ENCODE measurements around the gene CTDSPL. TPM values are rescaled to one million over a fixed set of nuclear protein-coding genes. Genes with fewer than 3 reads are reported as not detected.

The CTDSPL gene
- total and polyA plus RNA-seq, 2 of the 13 experiments (the other 11 are each of a cell fraction or from before 2014, with no cell fraction given), result 26.1 to 142 TPM

DNA sequence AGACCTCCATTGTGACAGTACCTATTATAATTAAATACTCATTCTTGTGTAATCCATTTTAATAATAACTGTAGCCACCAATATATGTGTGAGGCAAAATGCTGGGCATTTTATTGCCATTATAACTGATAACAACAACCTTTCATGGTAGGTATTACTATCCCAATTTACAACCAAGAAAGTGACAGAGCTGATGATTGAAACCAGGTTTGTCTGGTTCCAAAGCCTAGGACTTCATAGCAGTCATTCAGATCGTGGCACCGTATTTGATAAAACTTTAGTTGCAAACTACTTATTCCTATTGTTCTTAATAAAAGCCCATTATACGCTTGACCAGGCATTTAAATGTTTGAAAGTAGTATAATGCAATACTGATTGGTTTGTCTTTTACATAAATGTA lies 102.5 kb downstream of the CTDSPL start (continued):
- TF ChIP-seq, protein P1, sequence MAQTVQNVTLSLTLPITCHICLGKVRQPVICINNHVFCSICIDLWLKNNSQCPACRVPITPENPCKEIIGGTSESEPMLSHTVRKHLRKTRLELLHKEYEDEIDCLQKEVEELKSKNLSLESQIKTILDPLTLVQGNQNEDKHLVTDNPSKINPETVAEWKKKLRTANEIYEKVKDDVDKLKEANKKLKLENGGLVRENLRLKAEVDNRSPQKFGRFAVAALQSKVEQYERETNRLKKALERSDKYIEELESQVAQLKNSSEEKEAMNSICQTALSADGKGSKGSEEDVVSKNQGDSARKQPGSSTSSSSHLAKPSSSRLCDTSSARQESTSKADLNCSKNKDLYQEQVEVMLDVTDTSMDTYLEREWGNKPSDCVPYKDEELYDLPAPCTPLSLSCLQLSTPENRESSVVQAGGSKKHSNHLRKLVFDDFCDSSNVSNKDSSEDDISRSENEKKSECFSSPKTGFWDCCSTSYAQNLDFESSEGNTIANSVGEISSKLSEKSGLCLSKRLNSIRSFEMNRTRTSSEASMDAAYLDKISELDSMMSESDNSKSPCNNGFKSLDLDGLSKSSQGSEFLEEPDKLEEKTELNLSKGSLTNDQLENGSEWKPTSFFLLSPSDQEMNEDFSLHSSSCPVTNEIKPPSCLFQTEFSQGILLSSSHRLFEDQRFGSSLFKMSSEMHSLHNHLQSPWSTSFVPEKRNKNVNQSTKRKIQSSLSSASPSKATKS (CRISPR knock-in tag; IDR thresholded peaks at IDR 0.05), result no peak
- TF ChIP-seq TMF1 (CRISPR knock-in tag; IDR thresholded peaks at IDR 0.05; ENCODE audit: low read depth) (no peak), PHF5A (CRISPR knock-in tag; IDR thresholded peaks at IDR 0.05; ENCODE audit: low read depth, unreplicated experiment) (no peak), NFIC (IDR thresholded peaks at IDR 0.05; ENCODE audit: low read length) (no peak), CREM (IDR thresholded peaks at IDR 0.05) (no peak), CREM (CRISPR knock-in tag; IDR thresholded peaks at IDR 0.05) (no peak), ZNF605 (CRISPR knock-in tag; IDR thresholded peaks at IDR 0.05) (no peak), ZNF607 (CRISPR knock-in tag; IDR thresholded peaks at IDR 0.05; ENCODE audit: borderline replicate concordance) (no peak), ZFAT (CRISPR knock-in tag; conservative IDR thresholded peaks at IDR 0.05) (no peak), NKX3-1 (CRISPR knock-in tag; IDR thresholded peaks at IDR 0.05) (no peak), ZNF230 (CRISPR knock-in tag; IDR thresholded peaks at IDR 0.05) (no peak)
- TF ChIP-seq, protein P2, sequence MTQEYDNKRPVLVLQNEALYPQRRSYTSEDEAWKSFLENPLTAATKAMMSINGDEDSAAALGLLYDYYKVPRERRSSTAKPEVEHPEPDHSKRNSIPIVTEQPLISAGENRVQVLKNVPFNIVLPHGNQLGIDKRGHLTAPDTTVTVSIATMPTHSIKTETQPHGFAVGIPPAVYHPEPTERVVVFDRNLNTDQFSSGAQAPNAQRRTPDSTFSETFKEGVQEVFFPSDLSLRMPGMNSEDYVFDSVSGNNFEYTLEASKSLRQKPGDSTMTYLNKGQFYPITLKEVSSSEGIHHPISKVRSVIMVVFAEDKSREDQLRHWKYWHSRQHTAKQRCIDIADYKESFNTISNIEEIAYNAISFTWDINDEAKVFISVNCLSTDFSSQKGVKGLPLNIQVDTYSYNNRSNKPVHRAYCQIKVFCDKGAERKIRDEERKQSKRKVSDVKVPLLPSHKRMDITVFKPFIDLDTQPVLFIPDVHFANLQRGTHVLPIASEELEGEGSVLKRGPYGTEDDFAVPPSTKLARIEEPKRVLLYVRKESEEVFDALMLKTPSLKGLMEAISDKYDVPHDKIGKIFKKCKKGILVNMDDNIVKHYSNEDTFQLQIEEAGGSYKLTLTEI (CRISPR knock-in tag; conservative IDR thresholded peaks at IDR 0.05), result no peak

Data from HepG2 (cell line).